WTC11 (cell line): Measurements from ENCODE around the gene PLCG2.

Source experiments
- CREB1 ChIP-seq: sonication (generic); formaldehyde crosslinking; IDR thresholded peaks from 2 replicates; pipeline ENCODE4 v1.8.0; 2023; ENCODE audit warnings: mild to moderate bottlenecking, missing genetic modification reagents
- CTCF ChIP-seq: fragments of 200-600 bp; IDR thresholded peaks from 2 replicates; pipeline ENCODE4 v1.8.0; 2022; ENCODE audit warnings: antibody characterized with exemption
- TCF7 ChIP-seq: sonication (generic); formaldehyde crosslinking; IDR thresholded peaks from 2 replicates; pipeline ENCODE4 v1.8.0; 2022; ENCODE audit warnings: mild to moderate bottlenecking, low read depth, missing genetic modification reagents, moderate library complexity
- TF ChIP-seq, protein P1 (sequence below): sonication (generic); formaldehyde crosslinking; IDR thresholded peaks from 2 replicates; pipeline ENCODE4 v1.8.0; 2022; ENCODE audit warnings: mild to moderate bottlenecking, missing genetic modification reagents

DNA sequence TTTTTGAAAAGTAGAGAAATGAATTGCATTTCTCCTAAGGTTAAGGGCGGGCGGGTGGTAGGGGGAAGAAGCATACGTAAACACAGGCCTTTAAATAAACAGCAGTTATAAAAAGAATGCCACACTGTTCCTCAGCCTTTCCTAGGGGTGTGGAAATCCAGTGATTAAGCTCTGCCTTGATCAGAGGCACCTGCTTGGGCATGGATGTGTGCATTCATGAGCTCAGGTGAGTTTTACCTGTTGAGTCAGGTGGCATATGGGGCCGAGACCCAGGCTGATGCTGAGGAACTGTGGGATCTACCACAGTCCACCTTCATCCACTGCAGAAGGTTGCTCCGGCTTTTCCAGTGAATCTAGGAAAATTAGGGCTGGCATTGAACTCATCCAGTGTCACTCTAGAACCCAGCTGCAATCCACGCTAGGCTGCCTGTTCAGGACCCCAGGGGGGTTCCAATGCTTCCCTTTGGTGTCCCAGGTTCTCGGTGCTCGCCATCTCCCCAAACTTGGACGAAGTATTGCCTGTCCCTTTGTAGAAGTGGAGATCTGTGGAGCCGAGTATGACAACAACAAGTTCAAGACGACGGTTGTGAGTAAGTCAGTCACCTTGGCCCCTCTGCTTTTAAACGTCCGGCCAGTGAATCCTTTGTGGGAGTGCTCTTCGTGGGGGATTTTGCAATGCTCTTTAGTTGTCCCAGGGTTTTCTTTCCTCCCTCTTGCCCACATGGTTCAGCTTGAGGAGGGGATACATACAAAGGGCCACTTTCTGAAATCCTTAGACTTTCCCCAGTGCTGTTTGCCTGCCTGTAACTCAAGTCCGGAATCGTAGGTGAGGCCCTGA lies 159.5 kb downstream of the PLCG2 start:
- TF ChIP-seq, protein P1, sequence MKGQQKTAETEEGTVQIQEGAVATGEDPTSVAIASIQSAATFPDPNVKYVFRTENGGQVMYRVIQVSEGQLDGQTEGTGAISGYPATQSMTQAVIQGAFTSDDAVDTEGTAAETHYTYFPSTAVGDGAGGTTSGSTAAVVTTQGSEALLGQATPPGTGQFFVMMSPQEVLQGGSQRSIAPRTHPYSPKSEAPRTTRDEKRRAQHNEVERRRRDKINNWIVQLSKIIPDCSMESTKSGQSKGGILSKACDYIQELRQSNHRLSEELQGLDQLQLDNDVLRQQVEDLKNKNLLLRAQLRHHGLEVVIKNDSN (CRISPR knock-in tag) = no peak
- TF ChIP-seq CTCF (no peak), CREB1 (CRISPR knock-in tag) (no peak), TCF7 (CRISPR knock-in tag) (no peak)
